DMS53 treated with DMSO at 0.1 percent for 48 hours (cell line): ENCODE results near the gene FHIT.
"Not testable (repeated sequence)": the region's sequence is repeated elsewhere in the genome, so short reads cannot be mapped to it uniquely, and the experiment has no call there.

ENCODE experiments used
- DNase-seq: peaks from one replicate; lab custom pipeline; 2025; ENCODE audit not compliant: unreplicated experiment; lab: John Stamatoyannopoulos, UW

Gene FHIT

DNA sequence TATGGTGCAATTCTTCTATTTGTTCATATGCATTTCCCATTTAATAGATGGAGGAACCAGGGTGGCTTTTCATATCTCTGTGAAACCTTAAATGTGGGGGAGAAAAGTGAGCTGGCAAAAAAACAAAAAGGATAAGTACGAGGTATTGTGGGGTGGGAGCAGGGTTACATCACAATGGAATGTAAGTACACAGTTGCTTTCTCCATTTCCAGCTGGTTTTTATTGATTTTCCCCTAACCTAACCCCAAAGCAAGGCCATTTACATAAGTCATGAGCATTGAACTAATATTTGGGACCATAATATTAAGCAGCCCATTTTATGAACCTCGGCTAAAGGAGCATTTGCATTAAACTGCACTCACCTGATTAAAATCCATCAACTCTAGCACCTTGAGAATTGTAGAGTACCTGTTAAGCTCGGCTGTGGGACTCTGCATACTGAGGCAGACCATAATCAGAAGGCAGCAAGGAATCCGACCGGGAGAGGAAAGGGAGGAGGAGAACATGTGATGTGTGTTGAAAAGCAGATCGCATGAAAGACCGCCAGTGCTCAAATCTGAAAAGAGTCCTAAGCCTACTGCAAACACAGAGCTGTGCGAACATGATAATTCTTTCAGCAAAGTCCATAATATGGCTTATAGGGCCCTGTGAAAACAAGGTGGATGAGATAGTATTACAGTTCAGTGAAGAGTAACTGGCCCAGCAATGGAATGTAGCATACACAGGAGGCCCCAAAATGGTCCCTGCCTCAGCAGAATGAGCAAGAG lies 513.4 kb downstream of the FHIT start:
- no peak for DNase-seq

DNA sequence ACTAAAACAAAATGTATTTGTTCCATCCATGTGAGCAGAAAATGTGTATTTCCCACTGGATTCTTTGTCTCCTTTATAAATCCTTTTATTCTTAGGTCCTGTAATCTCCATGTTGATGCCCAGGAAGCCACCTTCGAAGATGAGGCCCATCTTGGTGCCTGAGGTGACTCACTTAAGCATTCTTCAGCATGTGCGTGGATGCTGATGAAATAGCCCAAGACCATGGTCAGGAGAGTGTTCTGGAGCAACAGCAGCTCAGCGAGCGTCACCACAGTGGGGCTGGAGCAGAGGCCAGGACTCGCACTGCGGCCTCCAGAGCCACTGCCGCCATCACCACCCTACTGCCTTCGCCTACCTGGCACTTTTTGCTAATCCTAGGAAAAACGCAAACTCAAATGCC lies 520.9 kb downstream of the FHIT start:
- DNase-seq: no peak

DNA sequence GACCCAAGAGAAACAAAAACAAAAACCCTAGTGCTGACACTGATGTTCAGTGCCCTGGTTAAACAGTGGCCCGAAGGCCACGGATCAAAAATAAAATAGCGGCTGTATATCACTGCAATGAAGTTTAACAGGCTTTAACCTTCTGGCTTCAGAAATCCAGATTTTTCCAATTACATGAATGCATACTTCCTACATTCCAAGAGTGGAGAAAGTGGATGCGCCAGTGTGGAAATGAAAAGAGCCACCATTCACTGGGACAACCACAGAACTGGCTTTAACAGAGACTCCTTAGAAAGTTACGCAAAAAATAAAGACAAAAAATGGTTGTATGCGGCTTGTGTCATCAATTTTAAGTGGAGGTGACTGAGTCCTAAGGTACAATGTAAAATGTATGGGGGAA lies 522.2 kb downstream of the FHIT start:
- DNase-seq: no peak

DNA sequence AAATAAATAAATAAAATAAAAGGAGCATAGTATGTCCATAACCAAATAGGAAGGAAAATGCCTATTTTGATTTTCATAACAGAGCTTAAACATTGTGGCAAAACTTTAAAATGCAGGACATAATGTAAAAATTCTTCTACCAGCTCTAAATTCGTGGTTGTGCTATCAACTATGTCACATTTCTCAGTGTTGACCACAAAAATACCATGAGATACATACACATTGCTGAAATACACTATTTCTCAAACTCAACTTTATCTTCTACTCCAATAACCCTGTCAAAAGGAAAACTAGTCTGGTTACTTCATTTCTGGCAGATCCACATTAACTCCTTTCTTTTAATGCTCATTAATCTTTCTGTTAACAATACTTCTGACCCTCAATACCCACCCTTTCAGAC lies 523.2 kb downstream of the FHIT start:
- no peak for DNase-seq

DNA sequence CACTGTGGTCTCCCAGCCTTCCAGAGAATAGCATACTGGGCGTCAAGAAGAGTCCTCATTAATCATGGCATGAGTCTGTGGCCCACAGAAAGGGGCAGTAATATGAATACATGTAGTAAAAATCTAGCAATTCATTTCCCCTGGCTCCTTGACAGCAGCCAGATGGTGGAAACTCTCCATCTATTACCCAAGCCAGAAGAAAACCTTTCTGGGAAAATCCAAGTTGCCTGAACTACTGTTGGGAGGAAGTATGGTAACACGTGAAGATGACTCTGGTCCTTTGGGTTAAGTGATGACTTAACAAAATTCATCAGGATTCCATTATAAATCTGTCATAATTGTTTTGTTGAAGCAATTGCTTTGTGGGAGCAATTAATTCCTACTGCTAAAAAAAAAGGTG lies 530.5 kb downstream of the FHIT start:
- DNase-seq: no peak

DNA sequence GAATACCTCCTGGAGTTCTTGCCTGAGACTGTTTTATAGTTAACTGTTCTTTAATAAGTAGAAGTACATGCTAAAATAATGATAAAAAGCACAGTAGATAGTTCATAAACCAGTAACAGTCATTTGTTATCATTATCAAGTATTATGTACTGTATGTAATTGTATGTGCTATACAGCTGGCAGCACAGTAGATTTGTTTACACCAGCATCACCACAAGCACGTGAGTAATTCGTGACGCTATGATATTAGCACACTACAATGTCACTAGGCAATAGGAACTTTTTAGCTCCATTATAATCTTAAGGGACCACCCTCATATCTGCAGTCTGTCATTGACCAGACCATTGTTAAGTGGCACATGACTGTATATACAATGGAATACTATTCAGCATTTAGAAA lies 534.7 kb downstream of the FHIT start:
- no peak for DNase-seq

DNA sequence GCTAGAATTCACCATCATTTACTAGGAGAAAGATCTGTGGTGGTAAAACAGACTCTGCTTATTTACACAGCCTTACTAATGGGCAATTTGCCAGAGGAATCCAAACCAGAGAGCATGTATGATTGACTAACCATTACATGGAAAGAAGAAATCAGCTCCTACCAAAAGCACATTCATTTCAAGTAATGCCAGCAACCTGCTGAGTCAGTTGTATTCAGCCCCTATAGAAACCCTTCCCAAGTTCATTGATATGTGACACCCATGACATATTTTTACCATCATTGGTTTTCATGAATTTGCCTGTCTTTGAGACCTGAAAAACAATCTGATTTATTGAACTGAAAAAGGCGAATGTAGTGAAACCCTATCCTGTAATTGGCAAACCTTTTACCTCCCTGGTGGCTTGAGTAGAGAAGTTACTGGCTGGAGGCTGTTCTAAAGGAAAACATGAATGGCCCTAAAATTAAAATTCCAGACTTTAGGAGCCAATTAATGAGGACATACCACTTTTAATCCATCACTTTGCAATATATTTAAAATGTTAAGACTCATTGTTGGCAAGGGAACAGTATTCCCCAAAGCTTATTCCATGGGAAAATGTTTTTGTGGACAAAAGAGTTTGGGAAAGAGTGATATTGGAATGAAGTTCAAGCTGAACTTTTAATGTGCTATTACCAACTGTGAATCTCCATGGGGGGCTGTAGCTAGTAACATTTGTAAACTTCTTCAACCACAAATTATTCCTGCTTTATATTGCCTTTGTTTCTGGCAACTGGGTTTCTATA lies 542.9 kb downstream of the FHIT start:
- no peak for DNase-seq

DNA sequence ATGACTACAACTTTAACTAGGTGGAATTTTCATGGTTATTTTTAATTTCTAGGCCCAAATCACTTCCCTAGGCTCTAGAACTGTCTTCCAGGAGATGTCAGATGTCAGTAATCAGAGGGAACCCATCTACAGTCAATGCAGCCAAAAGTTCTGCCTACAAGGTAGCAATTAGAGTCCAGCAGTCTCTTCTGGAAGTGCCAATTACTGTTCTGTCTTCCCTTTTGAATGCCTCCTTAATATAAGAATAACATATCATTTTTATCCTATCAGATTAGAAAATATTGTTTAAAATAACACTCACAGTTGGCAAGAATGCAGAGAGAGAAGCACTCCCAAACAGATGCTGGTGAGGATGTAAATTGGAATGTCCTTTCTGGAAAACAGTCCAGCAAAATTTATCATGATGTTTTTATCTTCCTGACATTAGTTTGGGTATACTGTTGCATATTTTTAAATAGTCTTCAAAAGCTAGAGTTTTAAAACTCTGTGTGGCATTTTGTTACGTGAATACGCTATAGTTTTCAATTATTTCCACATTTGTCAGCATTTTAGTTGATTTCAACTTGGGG lies 543.7 kb downstream of the FHIT start:
- no peak for DNase-seq

DNA sequence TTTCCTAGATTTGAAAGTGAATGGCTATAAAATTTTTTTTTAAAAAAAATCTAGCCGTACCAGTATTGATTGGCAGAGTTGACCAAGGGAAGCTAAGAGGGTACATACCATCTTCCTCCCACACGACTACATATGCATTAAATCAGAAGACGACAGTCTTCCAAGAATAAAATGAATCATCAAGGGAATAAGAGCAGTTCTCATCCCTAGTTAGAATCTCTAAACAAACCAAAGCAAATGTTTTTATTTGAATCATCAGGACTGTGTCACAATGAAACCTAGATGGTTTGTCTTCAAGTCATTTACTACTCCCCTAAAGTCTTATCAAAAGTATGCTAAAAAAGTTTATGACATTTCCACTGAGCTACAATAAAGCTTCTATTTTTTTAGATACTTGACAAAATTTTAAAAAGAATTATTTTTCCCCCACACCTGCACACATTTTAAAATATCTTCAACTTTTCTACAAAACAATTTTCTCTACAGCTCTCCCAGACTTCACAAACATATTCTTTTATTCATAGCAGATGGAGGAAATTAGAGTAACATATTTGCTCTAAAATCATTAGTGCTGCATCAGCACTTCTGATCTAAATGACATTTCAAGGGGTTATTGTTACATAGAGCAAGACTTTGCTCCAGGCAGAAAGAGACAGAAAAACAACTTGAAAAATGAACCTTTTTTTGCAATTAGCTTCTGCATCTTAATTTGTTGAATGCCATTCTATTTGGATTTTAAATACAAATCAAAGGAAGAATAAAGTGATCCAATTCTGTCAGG lies 547.1 kb downstream of the FHIT start:
- DNase-seq: no peak

DNA sequence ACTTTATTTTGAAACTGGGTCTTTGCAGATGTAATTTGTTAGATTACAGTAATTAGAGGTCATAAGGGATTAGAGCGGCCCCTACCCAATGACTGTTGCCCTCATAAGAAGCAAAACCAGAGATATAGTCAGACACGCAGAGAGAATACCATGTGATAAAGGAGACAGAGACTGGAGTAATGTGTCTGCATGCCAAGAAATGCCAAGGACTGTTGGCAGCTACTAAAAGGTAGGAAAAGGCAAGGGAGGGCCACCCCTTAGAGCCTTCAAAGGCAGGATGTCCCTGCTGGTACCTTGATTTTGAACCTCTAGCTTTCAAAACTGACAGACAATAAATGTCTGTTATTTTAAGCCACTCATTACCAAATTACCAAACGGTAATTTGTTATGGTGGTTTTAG lies 548.2 kb downstream of the FHIT start:
- DNase-seq: no peak

DNA sequence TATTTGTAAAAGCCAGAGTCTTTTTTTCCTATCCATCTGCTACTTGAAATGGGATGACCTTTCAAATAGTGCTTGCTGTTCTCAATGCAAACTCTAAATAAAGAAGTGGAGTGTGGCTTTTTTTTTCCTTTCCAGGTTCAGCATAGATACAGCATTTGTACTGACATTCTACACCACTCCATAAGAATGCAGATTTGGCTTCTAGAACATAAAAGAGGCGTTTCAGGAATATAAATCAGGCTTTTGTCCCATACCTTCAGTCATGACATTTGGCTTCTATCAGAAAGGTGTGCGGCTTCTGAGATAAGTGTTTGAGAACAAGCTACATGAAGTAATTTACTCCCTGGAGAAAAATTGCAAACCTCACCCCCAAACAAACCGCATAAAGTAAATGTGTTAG lies 553.1 kb downstream of the FHIT start:
- no peak for DNase-seq

DNA sequence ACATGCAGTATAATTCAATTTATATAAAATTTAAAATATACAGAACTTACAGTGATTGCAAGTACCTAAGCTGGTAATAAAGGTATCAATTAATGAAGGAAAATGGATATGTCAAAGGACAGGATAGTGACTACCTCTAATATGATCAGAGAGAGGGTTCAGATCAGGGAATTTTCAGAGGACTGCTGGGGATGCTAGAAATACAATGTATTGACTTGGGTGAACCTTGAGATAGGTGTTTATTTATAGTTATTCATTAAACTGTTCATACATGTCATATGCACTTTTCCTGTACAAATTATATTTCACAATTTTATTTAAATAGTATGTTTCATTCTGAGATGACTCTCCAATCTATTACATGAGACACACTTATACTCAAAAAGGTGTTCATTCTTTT lies 554.1 kb downstream of the FHIT start:
- no peak for DNase-seq

DNA sequence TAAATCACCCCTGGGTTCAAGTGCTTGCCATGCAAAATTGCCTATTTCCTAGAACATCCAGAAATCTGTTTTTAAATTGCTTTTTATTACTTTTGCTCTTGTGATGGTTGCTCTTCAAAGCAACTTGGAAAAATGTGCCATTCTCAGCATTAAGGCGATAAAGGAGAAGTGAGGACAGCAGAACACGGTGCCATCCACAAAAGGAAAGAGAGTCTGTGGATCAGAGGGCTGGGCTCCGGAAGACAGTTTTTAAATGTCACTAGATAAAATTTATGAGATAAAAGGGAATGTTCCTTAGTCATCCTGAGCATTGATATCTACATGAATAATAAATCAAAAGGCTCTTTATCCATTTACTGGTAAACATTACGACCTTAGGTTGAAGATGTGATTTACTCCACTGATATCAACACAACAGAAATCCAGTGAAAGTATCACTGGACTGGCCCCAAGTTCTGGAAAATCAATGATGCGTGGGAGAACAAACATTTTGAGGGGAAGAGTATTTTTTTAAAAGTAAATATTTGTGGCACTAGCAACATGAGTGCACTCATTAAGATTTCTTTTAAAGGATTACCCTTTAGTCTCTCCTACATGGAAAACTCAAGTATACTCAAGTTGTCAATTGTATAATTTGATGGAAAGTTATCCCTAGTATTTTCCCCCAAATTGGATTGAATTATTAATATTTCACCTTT lies 554.7 kb downstream of the FHIT start:
- DNase-seq: peak; percentile 40

DNA sequence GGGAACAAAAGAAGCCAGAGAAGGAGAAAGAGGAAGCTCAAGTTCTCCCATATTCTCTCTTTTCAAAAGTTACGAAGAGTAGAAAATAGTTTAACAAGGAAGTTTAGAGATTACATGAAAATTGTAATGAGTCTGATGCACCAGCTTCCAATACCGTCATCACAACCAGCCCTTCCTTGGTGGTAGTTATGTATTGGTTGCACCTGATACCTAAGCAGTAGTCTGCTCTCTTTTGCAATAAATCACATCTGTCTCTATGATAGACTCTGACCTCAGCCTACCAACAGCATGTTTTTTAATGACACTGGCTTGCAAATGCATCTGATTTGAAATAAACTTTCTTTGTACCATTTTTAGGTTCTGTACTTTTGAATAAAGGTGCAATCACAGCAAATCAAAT lies 575.8 kb downstream of the FHIT start:
- DNase-seq: no peak

DNA sequence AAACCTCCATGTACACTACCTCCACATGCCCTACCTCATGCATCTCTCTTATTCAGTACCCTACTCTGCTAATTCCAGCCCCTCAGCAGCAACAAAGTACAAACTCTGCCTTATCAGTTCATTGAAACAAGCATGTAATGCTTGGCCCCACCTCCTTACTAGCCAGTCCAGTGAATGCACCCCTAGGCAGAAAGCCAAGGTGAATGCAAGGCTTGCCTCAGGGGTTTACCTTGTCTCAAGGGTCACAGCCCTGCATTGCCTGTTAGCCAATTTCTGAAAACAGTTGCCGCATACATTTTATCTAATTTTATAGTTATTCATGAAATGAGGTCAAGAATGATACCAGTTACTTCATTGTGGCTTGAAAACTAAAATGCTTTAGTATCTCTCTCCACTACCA lies 576.4 kb downstream of the FHIT start:
- DNase-seq: no peak

DNA sequence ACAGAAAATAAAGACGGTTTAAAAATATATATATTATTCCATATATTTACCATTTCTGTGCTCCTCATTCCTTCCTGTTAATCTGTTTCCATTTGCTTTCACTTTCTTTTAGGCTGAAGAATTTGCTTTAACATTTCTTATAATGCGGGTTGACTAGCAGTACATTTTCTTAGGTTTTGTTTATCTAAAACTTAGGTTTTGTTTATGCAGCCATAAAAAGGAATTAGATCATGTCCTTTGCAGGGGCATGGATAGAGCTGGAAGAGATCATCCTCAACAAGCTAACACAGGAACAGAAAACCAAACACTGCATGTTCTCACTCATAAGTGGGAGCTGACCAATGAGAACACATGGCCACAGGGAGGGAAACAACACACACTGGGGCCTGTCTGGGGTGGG lies 578.1 kb downstream of the FHIT start:
- no peak for DNase-seq

DNA sequence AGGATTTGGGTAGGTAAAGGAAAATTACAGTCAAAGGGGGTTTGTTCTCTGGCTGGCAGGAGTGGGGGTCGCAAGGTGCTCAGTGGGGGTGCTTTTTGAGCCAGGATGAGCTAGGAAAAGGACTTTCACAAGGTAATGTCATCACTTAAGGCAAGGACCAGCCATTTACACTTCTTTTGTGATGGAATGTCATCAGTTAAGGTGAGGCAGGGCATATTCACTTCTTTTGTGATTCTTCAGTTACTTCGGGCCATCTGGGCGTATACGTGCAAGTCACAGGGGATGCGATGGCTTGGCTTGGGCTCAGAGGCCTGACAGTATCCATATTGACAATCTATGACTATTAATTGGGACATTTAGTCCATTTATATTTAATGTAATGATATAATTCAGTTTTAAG lies 578.9 kb downstream of the FHIT start:
- DNase-seq: not testable (repeated sequence)

DNA sequence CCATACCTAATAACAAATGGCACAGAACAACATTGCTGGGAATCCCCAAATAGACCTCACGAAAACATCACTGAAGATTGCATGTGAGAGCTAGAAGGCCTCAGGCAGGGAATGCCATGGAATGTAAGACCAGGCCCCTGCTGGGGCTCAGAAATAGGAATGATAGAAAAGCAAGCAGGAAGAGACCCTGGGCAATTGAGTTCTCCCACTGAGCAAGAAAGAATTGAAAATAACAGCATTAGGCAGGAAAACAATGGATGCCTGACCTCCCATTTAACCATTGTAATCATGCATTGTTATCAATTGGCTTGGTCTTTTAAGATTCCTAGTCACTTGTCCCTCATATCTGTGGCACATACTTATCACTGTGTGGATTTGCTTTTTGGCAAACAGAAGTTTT lies 581.6 kb downstream of the FHIT start:
- no peak for DNase-seq

DNA sequence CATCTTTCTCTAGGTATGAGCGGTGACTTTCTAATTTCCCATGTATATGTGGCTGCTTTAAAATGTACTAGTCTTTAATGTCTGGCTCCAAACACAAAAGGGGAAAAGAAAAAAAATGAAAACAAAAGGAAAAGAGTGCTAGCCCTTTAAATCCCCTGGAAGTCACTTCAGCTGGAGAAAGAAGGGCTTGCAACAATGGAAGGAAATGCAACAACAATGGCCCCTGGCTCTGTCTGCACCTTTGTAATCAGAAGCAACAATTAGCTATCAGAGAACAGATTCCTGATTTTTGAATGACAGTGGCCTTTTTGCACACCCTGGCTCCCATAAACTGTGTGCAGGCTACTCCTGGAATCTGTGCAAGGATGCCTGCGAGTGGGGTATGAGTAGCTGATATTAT lies 591.2 kb downstream of the FHIT start:
- no peak for DNase-seq

DNA sequence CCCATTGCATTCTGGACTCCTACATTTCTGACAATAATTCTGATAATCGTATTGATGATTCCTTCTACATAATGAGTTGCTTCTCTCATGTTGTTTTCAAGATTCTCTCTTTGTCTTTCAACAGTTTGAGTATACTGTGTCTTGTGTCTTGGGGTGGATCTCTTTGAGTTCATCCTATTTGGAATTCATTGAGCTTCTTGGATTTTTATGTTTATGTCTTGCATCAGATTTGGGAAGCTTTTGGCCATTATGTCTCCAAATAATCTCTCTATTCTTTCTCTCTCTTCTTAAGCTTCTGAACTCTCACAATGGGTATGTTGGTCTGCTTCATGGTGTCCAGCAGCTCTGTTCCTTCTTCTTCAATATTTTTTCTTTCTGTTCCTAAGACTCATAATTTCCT lies 592.2 kb downstream of the FHIT start:
- DNase-seq: no peak

DNA sequence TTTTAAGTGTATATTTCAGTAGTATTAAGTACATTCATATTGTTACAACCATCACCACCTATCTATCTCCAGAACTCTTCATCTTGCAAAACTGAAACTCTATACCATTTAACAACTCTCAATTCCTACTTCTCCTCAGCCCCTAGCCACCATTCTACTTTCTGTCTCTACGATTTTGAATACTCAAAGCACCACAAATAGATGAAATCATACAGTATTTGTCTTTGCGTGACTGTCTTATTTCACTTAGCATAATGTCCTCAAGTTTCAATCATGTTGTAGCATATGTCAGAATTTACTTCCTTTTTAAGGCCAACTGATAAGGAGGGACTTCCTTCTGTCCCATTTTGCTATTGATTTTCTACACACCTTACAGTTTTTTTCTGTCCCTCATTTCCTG lies 593.3 kb downstream of the FHIT start:
- no peak for DNase-seq
